ENCODE results near the gene CAPN1. TPM values are rescaled to one million over a fixed set of nuclear protein-coding genes. Genes with fewer than 3 reads are reported as not detected.

The CAPN1 gene
- total and polyA plus RNA-seq, 9 of the 15 experiments (the other 6 are each of a cell fraction or from before 2014, with no cell fraction given), result 3.5 to 199 (median 61.6) TPM

DNA sequence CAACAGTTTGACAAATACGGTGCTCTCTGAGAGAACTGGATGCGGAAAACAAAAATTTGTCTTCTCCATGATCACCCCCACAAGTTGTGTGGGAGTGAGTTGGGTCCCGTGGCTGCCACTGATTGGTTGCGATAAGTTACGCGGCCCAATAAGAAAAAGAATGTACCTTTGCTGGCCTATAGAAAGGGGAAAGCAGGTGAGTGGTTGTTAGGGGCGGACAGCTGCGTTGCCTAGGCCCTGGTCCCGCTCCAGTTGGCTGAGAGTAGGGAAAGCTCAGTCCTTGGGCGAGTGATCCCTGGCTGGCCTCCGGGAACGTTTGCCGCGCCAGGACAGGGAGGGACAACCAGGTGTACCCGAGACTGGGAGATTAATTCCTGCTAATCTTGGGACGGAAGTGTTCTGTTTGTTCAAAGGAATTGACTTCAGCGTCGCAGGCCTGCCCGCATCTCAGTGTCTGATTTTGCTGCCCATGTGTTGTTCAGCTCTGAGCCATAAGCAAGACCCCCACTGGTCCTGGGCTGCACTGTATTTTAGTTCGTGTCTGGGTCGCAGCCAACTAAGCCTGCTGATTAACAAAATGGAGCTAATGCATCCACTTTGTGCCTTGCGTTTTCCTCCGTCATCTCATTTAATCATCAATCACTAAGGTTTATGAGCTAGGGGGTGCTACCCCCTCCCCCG lies 46.6 kb upstream of the CAPN1 start (continued):
- TF ChIP-seq PPARD (CRISPR knock-in tag; IDR thresholded peaks at IDR 0.05) (no peak), CBX3 (IDR thresholded peaks at IDR 0.05; ENCODE audit: borderline replicate concordance in 1 of 2, low read length in 2 of 2) (no peak), MXI1 (IDR thresholded peaks at IDR 0.05; ENCODE audit: low read depth, low read length) (peak; percentile 94), KLF10 (CRISPR knock-in tag; IDR thresholded peaks at IDR 0.05) (no peak), POLR2A (conservative IDR thresholded peaks at IDR 0.05) (peak; percentile 15; the same call in 1 of the 2 replicates), SRSF3 (IDR thresholded peaks at IDR 0.05; ENCODE audit: insufficient read depth, low read length) (no peak), ZNF589 (CRISPR knock-in tag; IDR thresholded peaks at IDR 0.05; ENCODE audit: low read depth) (no peak; the same call in 1 of the 2 replicates), TCF7 (IDR thresholded peaks at IDR 0.05; ENCODE audit: borderline replicate concordance) (no peak), PHF21A (IDR thresholded peaks at IDR 0.05; ENCODE audit: borderline replicate concordance, low read depth) (no peak), NFATC3 (IDR thresholded peaks at IDR 0.05) (no peak), NFE2 (IDR thresholded peaks at IDR 0.05; ENCODE audit: low read depth) (no peak), CBFB (CRISPR knock-in tag; IDR thresholded peaks at IDR 0.05) (no peak), PRPF4 (IDR thresholded peaks at IDR 0.05; ENCODE audit: insufficient read depth, low read depth, low read length, poor library complexity, severe bottlenecking) (no peak), ZBTB17 (CRISPR knock-in tag; IDR thresholded peaks at IDR 0.05) (no peak)
- TF ChIP-seq, protein P1, sequence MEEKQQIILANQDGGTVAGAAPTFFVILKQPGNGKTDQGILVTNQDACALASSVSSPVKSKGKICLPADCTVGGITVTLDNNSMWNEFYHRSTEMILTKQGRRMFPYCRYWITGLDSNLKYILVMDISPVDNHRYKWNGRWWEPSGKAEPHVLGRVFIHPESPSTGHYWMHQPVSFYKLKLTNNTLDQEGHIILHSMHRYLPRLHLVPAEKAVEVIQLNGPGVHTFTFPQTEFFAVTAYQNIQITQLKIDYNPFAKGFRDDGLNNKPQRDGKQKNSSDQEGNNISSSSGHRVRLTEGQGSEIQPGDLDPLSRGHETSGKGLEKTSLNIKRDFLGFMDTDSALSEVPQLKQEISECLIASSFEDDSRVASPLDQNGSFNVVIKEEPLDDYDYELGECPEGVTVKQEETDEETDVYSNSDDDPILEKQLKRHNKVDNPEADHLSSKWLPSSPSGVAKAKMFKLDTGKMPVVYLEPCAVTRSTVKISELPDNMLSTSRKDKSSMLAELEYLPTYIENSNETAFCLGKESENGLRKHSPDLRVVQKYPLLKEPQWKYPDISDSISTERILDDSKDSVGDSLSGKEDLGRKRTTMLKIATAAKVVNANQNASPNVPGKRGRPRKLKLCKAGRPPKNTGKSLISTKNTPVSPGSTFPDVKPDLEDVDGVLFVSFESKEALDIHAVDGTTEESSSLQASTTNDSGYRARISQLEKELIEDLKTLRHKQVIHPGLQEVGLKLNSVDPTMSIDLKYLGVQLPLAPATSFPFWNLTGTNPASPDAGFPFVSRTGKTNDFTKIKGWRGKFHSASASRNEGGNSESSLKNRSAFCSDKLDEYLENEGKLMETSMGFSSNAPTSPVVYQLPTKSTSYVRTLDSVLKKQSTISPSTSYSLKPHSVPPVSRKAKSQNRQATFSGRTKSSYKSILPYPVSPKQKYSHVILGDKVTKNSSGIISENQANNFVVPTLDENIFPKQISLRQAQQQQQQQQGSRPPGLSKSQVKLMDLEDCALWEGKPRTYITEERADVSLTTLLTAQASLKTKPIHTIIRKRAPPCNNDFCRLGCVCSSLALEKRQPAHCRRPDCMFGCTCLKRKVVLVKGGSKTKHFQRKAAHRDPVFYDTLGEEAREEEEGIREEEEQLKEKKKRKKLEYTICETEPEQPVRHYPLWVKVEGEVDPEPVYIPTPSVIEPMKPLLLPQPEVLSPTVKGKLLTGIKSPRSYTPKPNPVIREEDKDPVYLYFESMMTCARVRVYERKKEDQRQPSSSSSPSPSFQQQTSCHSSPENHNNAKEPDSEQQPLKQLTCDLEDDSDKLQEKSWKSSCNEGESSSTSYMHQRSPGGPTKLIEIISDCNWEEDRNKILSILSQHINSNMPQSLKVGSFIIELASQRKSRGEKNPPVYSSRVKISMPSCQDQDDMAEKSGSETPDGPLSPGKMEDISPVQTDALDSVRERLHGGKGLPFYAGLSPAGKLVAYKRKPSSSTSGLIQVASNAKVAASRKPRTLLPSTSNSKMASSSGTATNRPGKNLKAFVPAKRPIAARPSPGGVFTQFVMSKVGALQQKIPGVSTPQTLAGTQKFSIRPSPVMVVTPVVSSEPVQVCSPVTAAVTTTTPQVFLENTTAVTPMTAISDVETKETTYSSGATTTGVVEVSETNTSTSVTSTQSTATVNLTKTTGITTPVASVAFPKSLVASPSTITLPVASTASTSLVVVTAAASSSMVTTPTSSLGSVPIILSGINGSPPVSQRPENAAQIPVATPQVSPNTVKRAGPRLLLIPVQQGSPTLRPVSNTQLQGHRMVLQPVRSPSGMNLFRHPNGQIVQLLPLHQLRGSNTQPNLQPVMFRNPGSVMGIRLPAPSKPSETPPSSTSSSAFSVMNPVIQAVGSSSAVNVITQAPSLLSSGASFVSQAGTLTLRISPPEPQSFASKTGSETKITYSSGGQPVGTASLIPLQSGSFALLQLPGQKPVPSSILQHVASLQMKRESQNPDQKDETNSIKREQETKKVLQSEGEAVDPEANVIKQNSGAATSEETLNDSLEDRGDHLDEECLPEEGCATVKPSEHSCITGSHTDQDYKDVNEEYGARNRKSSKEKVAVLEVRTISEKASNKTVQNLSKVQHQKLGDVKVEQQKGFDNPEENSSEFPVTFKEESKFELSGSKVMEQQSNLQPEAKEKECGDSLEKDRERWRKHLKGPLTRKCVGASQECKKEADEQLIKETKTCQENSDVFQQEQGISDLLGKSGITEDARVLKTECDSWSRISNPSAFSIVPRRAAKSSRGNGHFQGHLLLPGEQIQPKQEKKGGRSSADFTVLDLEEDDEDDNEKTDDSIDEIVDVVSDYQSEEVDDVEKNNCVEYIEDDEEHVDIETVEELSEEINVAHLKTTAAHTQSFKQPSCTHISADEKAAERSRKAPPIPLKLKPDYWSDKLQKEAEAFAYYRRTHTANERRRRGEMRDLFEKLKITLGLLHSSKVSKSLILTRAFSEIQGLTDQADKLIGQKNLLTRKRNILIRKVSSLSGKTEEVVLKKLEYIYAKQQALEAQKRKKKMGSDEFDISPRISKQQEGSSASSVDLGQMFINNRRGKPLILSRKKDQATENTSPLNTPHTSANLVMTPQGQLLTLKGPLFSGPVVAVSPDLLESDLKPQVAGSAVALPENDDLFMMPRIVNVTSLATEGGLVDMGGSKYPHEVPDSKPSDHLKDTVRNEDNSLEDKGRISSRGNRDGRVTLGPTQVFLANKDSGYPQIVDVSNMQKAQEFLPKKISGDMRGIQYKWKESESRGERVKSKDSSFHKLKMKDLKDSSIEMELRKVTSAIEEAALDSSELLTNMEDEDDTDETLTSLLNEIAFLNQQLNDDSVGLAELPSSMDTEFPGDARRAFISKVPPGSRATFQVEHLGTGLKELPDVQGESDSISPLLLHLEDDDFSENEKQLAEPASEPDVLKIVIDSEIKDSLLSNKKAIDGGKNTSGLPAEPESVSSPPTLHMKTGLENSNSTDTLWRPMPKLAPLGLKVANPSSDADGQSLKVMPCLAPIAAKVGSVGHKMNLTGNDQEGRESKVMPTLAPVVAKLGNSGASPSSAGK (IDR thresholded peaks at IDR 0.05), result peak; percentile 82
- TF ChIP-seq, protein P2, sequence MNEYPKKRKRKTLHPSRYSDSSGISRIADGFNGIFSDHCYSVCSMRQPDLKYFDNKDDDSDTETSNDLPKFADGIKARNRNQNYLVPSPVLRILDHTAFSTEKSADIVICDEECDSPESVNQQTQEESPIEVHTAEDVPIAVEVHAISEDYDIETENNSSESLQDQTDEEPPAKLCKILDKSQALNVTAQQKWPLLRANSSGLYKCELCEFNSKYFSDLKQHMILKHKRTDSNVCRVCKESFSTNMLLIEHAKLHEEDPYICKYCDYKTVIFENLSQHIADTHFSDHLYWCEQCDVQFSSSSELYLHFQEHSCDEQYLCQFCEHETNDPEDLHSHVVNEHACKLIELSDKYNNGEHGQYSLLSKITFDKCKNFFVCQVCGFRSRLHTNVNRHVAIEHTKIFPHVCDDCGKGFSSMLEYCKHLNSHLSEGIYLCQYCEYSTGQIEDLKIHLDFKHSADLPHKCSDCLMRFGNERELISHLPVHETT (CRISPR knock-in tag; conservative IDR thresholded peaks at IDR 0.05 in 1 of 2, IDR thresholded peaks at IDR 0.05 in 1 of 2), result no peak; a peak in 1 of 4 replicates

Data from K562 (cell line).